OCI-M2 (cell line): Measurements from ENCODE around the gene CYP2E1.
"Not testable (repeated sequence)": the region's sequence is repeated elsewhere in the genome, so short reads cannot be mapped to it uniquely, and the experiment has no call there.

Source experiments
- DNase-seq: peaks from one replicate; lab custom pipeline; 2025; ENCODE audit not compliant: unreplicated experiment; lab: John Stamatoyannopoulos, UW

The CYP2E1 gene

DNA sequence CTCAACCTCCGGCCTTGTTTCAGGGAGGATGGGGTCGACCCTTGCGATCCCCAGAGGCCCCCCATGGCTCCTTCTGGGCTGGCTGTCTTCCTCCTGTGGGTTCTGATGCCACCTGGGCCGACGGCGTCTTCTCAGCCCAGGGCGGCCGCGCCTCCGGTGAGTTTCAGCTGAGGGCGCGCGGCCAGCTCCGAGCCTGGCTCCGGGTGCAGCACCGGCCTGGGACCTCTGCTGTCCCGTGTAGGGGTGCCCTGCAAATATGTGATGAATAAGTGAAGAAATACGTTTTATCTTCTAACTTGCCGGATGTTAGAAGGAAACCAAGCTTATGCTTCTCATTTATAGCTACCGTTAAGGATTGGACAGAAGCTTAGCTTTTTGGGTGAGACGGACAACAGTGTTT, 42.6 kb downstream of the CYP2E1 start:
- DNase-seq = not testable (repeated sequence)

- not testable (repeated sequence) for DNase-seq
These were observed 44.9 kb downstream of the CYP2E1 start for GRCh38 chr10:133572055-133572454.

DNA sequence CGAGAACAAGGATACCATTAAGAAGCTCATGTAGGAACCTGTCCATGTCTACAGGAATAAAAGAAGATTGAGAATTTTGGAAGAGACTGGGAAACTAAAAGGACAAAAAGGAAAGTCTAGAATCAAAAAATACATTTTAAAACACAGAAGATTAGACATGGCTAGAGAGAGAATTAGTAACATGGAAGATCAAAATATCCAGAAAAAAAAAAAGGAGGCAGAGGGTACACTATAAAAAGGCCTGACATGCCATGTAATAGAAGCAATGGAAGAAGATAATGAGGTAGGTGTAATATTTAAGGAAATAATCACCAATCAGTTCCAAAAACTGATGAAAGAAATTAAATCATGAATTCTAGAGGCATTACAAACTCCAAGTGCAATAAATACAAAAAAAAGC, 46.3 kb downstream of the CYP2E1 start:
- not testable (repeated sequence) for DNase-seq

GRCh38 chr10:133577037-133577436, 49.9 kb downstream of the CYP2E1 start:
- not testable (repeated sequence) for DNase-seq
